Measurements from ENCODE around the gene CACNA1C.
"Not testable (repeated sequence)": the region's sequence is repeated elsewhere in the genome, so short reads cannot be mapped to it uniquely, and the experiment has no call there.

Gene CACNA1C

DNA sequence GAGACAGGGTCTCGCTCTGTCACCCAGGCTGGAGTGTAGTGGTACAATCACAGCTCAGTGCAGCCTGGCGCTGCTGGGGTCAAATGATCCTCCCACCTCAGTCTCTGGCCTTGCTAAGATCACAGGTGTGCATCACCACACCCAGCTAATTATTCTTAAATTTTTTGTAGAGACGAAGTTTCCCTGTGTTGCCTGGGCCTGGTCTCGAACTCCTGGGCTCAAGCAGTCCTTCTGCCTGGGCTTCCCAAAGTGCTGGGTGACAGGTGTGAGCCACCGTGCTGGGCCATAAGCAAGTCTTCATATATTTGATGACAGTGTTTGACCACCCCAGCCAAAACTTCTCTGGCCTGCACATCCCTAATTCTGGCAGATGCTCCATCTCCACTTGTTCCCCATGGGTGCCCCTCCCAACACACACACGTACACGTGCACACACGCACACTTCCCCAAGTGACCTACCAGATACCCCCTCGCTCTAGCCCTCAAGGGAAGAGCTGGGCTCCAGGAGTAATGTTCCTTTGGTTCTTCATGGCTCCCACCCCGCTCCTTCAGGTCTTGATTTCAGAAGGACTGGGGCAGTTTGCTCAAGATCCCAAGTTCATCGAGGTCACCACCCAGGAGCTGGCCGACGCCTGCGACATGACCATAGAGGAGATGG lies 637.7 kb downstream of the CACNA1C start:
- DNase-seq (ENCODE audit: low spot score) = no peak

DNA sequence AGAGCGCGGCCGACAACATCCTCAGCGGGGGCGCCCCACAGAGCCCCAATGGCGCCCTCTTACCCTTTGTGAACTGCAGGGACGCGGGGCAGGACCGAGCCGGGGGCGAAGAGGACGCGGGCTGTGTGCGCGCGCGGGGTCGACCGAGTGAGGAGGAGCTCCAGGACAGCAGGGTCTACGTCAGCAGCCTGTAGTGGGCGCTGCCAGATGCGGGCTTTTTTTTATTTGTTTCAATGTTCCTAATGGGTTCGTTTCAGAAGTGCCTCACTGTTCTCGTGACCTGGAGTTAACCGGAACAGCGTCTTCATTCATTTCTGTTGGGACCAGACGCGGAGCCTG lies 638.2 kb downstream of the CACNA1C start:
- peak; percentile 60 for DNase-seq (ENCODE audit: low spot score)

DNA sequence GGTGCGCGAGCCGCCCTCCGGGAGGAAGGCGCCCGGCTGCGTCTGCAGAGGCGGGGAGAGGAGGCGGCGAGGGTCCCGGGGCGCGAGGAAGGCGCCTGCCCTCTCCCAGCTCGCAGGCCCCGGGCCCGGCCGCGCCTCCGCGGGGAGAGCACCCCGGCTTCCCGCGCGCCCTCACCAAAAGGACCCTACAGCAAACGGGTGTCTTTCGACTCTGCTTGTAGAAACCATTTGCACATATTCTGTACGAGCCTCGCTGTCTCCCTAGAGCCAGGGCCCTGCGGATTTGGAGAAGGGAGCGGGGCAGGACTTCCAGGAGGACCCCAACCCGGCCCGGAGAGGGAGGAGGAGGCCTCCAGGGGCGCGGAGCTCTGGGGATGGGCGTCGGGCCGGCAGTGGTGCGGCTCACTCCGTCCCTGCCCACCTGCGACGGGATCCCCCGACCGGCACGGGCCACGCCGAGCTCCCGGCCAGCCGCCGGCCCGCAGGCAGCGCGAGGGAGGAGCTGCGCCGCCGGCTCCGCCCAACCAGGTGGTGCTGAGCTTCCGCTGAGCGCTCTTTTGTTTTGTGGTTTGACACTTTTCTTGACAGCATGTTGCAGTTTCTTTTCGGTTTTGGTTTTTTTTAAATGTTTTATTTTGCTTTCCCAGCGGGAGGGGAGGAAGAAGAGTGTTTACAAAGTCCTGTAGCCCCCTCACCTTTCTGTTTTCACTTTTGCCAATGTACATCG lies 638.7 kb downstream of the CACNA1C start:
- DNase-seq (ENCODE audit: low spot score) = peak; percentile 76

DNA sequence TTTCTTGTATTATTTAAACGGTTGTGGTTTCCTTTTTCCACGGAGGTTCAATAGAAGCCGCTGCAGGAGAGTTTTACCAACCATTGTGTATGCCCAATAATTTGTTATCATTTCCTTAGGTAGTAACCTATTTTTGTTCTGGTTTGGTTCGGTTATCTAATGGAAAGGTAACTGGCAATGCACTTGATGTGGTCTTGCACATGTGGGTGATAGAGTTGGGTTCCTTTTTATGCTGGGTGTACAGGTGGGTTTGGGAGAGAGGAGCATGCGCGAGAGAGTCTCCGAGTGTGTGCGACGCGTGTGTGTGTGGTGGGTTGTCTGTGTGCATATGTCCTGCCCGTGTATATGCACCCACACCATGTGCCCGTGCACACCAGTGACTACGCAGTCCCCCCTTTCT lies 639.3 kb downstream of the CACNA1C start:
- no peak for DNase-seq (ENCODE audit: low spot score)

DNA sequence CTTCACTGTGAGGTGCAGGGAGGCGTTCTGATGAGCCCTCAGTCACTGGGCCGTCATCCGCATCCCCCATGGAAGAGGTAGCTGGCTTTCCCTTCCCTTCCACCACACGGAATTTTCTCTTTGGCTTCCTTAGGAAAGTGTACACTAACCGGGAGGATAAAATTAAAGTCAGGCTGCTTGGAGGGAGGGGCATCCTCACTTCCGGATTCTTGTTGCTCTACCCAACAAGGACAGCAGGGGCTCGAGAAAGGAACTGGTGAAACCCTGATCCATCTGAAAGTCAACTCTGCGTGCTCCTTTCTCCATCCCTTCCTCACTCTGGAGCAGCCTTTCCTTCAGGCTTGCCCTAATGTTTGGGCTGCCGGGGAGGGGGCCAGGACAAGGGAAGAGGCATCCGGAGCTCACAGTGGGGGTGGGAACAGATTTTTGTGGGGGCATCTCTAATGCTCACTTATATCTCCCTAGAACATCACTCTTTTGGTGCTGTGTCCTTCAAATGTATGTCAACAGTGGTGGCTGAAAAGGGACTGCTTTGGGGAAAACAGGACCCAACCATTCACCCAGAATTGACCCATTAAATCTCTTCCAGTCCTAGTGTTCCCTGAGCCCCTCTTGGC lies 640.6 kb downstream of the CACNA1C start:
- peak; percentile 48 for DNase-seq (ENCODE audit: low spot score)

DNA sequence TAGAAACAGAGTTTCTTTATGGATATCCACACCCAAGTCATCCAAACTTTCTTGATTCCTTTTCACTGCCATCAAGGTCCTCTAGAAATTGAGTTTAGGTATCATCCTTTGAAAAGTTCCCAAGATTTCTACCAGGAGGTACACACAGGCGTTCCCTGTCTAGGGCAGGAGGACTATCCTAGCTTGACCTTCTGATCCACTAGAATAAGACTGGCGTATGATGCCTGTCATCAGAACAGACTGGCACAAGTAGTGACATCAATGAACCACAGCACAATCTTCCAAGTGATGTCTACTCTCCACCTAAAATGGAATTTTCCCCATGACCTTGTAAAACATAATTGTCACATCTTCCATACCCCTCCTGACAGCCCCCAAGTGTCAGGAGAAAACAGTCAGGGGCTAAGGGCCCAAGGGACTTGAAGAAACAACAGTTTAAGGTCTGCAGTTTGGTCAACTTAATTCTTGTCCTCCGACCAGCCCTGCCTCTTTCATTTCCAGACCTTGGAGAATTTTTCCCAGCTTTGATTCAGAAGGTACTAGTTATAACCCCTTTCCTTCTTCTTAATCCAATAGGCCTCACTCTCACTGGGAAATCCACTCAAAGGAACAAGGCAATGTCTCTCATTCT lies 641.3 kb downstream of the CACNA1C start:
- no peak for DNase-seq (ENCODE audit: low spot score)

DNA sequence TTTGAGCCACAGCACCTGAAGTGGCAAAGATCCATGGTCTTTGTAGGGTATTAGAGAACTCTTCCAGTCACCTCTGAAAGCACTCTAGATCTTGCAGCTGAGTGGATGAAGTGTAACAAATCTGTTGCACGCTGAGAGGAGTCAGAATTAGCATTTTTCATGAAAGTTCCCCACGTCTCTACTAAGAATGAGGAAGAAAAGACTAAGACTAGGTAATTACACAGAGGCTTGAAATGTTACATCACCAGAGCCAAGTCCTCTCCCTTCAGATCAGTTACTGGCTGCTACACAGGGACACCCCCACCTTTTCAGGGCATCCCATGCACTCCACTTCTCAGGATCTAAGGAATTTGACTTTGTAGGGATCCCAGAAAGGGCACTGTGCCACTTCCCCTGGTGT lies 643.3 kb downstream of the CACNA1C start:
- no peak for DNase-seq (ENCODE audit: low spot score)

DNA sequence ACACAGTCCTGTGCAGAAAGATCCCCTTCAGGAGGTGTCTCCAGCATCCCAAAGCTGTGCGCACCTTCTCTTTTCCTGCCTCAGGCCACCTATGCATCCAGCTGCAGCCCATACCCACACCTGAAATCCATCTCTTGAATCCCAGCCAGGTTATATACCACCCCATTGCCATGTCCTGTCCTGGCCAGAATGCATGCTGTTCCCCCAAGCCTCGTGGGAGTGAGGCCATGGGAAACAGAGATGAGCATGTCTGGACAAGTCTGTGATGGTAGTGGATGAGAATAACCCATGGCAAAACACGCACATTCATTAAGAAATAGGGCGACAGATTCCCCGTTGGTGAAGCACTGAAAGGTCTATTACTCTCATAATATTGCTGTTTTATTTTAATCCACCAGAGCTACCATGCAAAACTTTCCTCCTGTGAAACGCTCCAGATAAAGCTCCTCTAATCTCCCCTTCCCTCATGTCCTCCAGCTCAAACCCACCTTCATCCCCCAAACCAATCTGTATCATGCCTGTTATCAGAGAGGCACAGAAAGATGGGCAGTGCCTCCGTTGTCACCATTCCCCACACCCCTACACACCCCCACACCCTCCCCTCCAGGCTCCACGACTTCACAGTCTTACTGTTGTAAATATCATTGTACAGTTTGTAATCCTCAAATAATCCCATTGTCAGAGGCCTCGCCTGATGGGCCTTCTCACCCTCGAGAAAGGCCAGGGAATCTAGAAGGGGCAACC lies 644.4 kb downstream of the CACNA1C start:
- no peak for DNase-seq (ENCODE audit: low spot score)

DNA sequence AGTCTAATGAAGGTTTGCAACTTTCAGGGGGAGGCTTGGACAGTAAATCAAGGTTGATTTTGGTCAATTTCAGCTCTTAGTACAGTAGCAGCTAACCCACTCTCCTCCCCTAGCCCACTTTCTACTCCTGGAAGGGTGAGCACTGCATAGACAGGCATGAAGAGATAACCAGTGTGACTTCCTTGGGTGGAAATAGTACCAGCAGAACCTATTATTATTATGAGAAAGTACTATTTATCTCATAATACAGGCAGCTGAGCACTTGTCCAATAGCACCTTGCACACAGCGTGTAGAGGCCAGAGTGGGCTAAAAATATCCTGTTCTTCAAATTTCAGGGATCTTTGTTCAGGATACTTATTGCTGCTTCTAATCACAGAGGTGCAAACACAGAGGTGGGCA lies 645.8 kb downstream of the CACNA1C start:
- DNase-seq (ENCODE audit: low spot score) = no peak

DNA sequence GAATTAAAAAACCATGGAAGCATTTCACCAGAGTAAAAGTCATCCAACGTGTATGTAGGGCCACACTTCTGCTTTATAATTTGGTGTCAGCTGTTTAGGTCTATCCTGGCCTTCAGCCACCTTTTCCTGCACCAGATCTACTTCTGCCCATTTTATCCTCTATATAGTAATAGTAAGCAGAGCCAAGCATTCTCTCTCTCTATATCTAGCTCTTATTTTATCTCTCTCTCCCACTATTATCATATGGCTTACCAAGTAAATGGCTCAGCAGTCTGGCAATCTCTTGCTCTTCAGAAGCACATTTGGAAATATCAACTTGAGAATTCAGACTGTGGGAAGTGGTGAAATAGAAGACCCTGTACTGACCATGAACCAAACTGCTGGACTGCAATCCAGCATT lies 657.9 kb downstream of the CACNA1C start:
- no peak for DNase-seq (ENCODE audit: low spot score)

DNA sequence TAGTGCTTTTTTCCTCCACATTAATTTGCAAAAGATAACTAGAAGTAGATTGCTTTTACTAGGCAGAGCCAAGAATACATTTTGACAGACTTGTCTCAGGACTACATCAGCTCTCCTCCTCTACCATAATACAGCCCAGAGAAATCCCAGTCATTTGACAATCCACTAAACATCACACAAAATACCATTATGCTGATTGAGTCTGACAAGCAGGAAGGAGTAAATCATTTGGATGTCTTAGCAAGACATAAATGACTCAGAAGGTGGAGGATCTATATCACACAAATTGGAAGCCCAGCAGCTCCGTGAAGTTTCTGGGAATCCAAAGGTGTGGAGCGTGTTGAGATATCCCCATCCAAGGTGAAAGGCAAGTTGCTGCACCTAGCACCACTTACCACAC lies 666.6 kb downstream of the CACNA1C start:
- no peak for DNase-seq (ENCODE audit: low spot score)

DNA sequence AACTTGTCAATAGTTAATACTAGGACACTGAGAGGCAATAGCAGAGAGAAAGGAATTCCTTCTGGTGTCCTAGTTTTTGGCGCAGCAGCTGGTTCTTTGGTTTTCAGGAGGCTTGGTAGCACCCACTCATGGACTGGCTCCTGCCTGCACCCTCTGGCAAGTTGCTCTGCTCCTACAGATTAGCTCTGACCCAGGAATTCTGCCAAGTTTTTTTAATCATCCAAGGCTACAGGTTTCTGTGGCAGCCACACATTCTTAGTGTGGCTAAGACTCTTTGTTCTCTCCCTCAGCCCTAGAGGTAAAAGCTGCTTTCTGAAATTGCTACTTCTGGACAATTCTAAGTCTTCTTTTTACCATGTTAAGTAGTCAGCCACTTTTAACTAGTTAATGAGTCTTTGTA lies 670.0 kb downstream of the CACNA1C start:
- DNase-seq (ENCODE audit: low spot score) = no peak

DNA sequence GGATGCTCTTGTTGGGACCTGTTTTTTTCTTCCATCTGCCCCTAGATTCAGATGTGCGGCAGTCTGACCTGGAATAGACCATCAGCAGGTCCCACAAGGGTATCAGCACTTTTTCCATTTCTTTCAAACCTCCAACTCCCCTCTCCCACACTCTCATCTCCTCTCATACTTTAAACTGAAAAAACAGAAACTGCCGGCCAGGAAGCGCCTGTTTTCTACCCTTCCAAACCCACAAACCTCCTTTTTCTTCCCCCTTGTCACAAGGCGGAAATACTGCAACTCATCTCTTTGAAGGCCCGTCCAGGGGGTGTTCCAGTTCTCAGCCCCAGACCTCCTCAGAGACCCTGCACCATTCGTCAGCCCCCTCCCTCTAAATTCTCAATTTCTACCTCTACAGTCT lies 679.5 kb downstream of the CACNA1C start:
- DNase-seq (ENCODE audit: low spot score) = no peak

DNA sequence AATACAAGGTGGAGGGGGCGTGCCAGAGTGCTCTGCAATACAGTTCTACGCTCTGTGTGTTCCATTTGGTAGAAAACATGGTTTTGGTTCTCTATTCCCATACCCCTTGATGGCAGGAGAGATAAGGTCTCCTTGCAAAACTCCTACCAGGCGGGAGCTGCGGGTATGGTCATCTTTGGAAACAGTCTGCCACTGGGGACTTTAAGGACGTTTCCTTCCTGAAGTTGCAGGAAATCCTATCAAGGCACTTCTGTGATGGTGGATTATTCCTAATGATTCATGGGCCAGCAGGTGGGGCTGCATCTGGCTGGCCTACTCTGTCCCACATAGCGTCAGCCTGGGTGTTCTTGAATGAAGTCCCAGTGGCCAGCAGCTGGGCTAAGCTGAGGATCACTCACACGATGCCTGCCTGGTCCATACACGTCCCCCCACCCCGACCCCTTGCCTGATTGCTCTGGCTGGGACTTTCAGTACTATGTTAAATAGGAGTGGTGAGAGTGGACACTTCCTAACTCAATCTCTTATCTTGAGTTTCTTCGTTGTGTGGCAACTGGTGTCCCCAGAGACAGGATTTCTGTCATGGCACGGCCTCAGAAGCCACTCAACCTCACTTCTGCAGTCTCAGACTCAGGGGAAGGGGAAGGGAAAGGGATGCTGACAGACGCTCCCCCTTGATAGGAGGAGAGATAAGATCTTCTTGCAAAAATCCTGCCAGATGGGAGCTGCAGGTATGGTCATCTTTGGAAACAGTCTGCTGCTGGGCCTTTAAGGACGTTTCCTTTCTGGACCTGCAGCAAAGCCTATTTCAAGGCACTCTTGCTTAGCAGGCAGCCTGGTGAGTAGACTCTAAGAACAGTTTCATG lies 680.9 kb downstream of the CACNA1C start:
- DNase-seq (ENCODE audit: low spot score) = no peak

DNA sequence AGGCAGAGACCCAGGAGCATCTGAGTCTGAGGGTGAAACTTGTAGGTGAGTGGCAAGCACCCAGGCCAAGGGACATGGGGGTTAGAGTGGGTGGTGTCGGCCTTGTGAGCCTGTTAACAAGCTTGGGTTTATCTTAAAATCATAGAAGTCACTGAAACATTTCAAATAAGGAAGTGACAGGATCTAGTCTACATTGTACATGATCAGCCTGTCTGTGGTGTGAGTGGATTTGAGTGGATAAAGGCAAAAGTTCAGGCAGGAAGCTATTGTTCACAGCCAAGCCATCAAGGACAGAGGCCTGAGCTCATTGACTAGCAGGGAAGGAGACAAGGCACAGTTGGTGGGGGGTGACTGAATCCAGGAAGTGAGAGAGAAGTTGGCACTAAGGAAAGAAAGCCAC lies 682.6 kb downstream of the CACNA1C start:
- DNase-seq (ENCODE audit: low spot score) = no peak

DNA sequence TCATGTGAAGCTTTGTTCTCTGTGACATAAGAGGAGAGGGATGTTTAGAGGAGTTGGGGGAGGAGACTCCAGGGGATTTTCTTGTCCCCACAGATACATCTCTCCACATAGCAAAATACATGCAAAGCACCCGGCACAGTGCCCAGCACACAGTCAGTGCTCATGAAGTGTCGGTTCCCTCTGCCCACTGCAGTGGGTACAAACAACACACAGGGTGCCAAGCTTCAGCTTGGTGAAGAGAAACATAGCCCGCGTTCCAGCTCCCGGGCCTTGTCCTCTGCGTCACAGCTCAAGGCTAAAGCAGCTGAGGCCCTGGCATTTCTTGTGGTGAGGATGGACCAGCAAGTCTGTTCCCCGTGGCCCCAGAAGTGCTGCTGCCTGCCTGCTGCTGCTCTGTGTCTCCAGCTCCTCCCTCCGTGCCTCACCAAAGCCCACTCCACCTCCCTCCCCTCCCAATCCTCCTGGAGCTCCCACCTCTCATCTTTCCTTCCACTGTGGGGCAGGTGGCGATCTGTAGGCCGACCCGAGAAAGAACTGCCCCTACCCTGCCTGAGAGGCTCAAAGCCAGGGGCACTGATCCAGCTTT lies 685.0 kb downstream of the CACNA1C start:
- DNase-seq (ENCODE audit: low spot score) = no peak

DNA sequence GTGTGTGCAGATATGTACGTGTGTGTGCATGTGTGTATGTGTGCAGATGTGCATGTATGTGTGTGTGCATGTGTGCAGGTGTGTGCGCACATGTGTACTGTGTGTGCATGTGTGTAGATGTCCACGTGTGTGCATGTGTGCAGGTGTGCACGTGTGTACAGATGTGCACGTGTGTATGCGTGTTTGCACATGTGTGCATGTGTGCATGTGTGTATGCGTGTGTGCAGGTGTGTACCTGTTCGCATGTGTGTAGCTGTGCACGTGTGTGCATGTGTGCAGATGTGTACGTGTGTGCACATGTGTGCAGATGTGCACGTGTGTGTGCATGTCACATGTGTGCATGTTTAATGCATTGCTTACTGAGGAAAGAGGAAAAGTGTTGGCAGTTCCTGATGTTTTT lies 686.3 kb downstream of the CACNA1C start:
- DNase-seq (ENCODE audit: low spot score) = no peak

DNA sequence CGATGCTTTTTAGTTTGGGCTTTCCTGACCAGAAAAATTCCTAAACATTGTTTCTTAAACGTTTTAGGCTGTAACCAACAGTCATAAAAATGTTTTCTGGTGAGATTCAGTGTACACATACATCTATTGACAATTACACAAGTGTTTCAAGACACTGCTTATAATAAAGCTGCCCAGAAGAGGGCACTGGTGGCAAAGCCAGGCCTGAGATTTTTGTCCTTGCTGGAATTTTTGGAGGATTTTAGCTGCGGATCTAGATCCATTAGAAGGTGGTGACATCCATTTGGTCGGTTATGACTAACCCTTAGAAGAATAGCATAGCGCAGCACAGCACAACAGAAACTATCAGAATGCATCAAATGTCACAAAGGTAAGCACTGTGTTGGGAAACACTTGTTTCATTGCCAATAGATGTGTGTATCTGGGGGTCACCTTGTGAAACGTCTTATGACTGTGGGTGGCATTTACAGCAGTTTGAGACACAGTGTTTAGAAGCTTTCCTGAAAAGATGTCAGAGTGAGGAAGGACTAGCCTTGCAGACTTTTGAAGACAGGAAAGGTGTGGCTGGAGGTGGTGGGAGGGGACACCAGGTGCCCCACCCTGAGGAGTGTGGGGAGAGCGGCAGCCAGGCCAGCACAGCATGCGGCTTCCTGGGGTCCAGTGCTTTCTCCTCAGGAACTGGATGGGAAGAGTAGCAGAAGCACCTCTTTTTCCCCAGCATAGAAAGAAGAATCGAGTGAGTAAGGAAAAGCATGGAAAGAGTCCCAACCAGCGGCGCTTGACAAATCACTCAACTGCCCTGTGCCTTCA lies 687.2 kb downstream of the CACNA1C start:
- DNase-seq (ENCODE audit: low spot score) = no peak

DNA sequence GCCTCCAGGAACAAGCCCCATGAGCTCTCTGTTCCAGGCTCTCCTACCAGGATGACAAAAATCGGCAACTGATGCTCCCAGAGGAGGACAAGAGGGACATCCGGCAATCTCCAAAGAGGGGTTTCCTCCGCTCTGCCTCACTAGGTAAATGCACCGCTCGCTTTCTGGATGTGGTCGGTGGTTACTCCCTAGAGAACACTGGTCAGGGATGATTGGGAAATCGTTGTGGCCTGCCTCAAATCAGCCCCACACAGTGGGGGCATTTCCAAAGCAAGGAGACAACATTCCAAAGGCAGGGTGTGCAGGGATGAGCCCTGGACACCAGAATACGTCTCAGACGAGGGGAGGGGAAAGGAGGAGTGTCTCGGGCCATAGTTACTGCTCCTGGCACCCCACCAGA lies 689.2 kb downstream of the CACNA1C start:
- not testable (repeated sequence) for DNase-seq (ENCODE audit: low spot score)

DNA sequence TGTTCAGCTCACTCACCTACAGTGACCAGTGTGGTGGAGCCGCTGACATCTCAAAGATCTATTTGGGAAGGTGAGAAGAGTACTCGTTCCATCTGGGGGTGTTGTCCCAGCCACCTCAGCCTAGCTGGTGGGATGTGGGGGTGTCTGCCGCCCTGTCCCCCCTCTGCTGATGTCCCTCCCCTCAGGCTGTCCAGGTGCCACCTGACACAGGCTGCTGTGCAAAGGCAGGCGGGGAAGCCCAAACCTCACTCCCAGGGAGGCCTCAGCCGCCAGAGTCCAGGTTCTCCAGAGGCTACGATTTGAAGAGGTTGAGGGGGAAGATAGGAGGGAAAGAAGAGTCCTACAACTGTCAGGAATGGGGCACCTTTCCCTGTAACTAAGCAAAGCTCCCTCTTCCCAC lies 690.7 kb downstream of the CACNA1C start:
- DNase-seq (ENCODE audit: low spot score) = no peak
